GM18517 (cell line): ENCODE data around the gene RRP8.
A peak's percentile ranks its signal among the peaks of the same experiment; 100 is the strongest.

ENCODE experiments used
- ATAC-seq: cut with Tn5 transposase; IDR thresholded peaks from one replicate; pipeline ENCODE4 v1.9.1; 2021; ENCODE audit warnings: mild to moderate bottlenecking, moderate library complexity; ENCODE audit not compliant: unreplicated experiment

Gene RRP8

GRCh38 chr11:6603287-6604080 lies at the start of gene RRP8, which contains the start of gene ILK:
TSS of gene RRP8 (minus strand) at chr11:6603616. CDS start at chr11:6603502, 114 bp downstream.
TSS of gene ILK (plus strand) at chr11:6603774. CDS start at chr11:6604272, 498 bp downstream.
- ATAC-seq = peak; percentile 60

- ATAC-seq = no peak
These were observed 49.7 kb upstream of the RRP8 start for GRCh38 chr11:6653097-6653496.

DNA sequence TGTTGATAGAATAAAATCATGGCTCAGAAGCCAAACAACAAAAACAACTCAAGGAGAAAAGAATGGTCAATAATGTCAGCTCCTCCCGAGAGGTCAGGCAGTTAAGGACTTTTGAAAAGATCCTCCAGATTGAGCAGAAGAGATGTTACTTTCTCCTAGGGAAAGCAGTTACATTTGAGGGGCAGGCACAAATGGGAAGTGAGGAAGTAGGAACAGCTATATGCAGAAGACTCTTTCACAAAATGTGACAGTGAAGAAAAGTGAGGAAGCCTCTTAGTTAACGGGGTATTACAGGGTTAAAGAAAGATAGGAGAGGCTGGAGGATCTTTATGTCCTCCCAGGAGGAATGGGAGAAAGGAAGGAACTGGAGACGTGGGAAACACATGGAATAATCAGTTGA lies 48.8 kb upstream of the RRP8 start:
- no peak for ATAC-seq

- ATAC-seq = no peak
These were observed 47.6 kb upstream of the RRP8 start for GRCh38 chr11:6650980-6651379.

DNA sequence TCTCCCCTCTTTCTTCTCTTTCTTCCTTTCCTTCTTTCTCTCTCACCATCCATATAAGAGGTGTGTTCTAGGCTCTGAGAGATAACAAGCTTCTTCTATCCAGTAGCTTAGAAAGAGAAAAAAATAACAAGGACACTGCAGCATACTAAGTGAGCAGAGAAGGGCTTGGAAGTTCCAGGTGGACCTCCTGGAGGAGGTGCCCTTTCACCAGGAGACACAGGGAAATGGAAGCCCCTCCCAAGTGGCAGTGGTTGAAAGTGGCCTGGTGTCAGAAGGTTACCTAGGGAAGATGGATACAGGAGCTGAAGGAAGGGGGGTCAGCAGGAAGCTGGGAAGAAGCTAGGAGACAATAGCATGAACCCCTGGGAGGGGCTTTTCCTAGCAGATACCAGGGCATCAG lies 46.7 kb upstream of the RRP8 start:
- ATAC-seq = no peak

DNA sequence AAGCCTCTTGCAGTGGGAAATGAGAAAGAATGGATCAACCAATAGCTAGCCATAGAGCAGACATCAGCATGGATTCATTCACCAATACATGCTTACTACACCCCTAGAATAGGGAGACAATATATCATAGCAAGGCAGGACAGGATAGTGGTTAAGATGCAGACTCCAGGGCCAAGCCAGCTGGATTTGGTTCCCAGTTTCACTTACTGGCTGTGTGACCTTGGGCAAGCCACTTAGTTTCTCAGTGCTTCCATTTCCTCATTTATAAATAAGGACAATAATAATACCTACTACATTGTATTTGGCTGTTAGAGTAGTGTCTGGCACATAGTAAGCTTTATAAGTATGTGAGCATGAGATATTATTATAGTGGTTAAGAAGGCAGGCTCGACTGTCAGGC lies 45.1 kb upstream of the RRP8 start:
- no peak for ATAC-seq

GRCh38 chr11:6647836-6648235 lies 44.4 kb upstream of the RRP8 start:
- ATAC-seq = no peak

- peak; percentile 97 for ATAC-seq
These were observed 43.7 kb upstream of the RRP8 start for GRCh38 chr11:6646918-6647679.

- no peak for ATAC-seq
These were observed 43.1 kb upstream of the RRP8 start for GRCh38 chr11:6646576-6646917.

GRCh38 chr11:6646071-6646470 lies 42.7 kb upstream of the RRP8 start:
- ATAC-seq = no peak

DNA sequence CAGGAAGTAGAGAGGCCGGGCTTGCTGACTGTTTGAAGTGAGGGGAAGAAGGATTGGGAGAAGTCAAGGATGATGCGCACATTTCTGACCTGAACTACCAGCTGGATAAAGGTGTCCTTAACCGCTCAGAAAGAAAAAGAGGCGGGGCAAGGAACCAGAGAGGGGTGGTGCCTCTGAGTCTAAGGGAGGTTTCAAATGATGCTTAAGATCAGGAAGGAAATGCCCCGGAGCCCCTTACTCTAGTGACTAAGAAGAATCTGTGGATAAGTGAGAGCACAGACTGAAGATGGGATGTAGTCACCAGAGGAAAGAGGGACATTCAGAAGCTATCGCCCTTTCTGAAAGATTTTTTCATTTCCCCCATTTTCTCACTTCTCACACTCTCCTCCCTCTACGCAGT lies 39.5 kb upstream of the RRP8 start:
- ATAC-seq = no peak

DNA sequence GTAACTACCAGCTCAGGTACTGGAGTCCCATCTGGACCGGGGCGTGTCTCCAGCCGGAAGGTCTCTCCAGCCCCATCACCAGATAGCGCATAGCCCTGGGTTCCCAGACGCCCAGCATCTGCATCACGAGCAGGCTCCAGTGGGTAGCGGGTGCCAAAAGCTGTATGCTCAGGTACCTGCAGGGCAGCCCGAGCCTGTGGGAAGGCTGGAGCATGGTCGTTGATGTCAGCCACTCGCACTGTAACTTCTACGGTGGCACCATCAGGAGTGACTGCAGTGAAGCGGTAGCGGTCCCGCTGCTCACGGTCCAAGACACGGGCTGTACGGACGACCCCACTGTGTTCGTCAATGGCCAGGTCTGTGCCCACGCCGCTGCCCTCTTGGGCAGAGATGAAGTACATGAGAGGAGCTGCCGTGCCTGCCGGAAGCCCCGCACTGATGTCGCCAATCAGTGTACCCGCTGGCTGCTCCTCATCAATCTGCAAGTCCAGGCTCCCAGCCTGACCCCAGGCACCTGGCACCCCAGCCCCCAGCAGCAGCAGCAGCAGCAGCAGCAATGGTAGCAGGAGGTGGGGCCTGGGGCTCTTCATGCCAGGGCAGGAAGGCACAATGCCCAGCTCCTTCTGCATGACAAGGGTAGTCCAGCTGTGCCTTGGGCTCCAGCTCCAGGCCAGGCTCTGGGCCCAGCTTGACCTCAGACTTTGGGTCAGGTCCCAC lies 37.7 kb upstream of the RRP8 start:
- no peak for ATAC-seq

- no peak for ATAC-seq
These were observed 36.9 kb upstream of the RRP8 start for GRCh38 chr11:6640036-6640984.

GRCh38 chr11:6638429-6638828 lies 35.0 kb upstream of the RRP8 start:
- ATAC-seq = no peak

DNA sequence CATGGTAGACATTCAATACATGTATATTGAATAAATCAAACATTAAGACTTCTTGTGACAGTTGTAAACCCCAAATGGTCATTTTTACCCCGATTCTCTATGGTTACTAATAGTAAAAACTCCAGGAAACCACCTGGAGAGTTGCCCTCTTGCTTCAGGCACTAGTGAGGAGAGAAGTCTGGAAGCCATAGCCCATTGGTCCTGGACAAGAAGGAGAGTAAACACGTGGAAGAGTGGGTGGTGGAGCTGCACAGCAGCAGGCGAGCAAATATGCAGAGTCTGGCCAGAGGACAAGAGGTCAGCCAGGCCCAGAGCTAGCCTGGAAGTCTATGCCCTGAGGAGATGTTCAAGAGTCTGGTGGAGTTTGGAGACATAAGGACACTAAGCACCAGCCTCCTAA lies 34.5 kb upstream of the RRP8 start:
- no peak for ATAC-seq

DNA sequence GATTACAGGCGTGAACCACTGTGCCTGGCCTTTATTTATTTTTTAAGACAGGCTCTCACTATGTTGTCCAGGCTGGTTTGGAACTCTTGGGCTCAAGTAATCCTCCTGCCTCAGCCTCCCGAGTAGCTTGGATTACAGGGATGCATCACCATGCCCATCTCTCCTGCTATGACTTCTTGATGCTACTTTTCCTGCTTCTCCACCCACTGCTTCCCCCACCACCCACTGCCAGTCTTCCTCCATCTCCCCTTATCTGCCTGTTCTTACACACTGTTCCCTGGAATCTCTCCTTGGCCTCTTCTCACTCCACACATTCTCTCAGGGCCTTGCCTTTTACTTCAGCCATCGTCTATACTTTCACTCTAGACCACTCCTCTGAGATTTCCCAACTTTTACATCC lies 33.1 kb upstream of the RRP8 start:
- no peak for ATAC-seq

DNA sequence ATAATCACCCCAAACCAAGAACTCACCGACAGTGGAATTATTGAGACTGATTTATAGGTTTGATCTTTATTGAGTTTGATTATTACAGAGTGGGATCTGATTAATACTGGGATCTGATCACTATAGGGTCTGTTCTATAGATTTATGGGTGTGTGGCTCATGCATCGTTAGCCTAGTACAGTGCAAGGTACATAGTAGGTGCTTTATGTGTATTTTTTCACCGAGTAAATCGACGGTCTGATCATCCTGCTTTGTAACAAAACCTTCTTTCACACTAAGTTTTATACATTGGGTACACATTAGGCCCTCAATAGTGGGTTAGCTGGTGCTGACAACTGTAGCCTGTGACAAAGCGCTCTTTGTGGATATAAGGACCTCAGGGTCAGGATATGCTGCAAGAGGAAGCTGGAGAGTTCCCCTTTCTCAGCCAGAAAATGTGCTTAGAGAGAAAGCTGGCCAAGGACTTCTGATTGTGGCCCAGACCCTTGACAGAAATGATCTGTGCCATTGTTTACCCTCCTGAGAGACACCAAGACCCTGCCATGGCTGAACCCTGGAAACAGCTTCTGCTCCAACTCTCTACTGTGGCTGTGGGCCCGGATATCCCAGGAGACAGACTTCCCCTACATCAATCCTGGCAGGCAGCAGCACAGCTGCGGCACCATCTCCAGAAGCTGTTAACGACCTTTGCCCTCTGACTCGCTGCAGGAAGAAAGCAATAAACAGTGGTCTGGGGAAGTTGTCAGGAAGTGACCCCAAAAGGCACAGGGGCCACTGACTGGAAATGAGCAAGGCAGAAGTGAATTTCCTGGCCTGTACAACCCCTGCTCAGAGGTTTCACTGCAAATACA lies 31.9 kb upstream of the RRP8 start:
- no peak for ATAC-seq

DNA sequence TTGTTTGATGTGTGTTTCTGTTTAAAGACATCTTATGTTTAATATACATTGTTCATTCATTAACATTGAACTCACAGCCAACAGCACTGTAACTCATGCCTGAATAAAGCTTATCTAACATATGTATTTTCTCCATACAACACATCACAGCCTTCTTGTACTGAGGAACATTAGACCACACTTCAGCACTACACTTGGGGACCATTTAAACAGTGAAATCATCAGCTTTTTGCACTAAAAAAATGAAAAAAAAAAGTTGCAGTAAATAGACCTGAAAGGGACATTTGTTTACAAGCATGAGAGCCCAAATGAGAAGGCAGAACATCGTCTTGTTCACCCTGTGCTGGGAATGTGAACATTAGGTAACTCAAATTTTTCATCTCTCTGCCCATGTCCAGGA lies 31.1 kb upstream of the RRP8 start:
- no peak for ATAC-seq
